Measurements from ENCODE around the gene IDUA. TPM values are rescaled to one million over a fixed set of nuclear protein-coding genes. Genes with fewer than 3 reads are reported as not detected.

Gene IDUA
- total RNA-seq, 1 donor from 2014 or later, result 14.9 TPM

GRCh38 chr4:1019320-1019719 is 32.5 kb downstream of the IDUA start:
- H3K27me3 Mint-ChIP-seq (ENCODE audit: unreplicated experiment), result peaks cover 1% of the 10 kb centered on the region
- TF ChIP-seq CTCF (IDR thresholded peaks at IDR 0.05; ENCODE audit: unreplicated experiment), result no peak
- no peak overlapping the region for H3K4me3 Mint-ChIP-seq (ENCODE audit: unreplicated experiment)
- no peak overlapping the region for H3K27ac Mint-ChIP-seq (ENCODE audit: unreplicated experiment)
- no peak for DNase-seq (ENCODE audit: low spot score)
- no peaks in the 10 kb centered on the region for H3K4me1 Mint-ChIP-seq (ENCODE audit: unreplicated experiment)
- H3K36me3 Mint-ChIP-seq (ENCODE audit: low read depth, unreplicated experiment), result no peaks in the 10 kb centered on the region
- no peaks in the 10 kb centered on the region for H3K9me3 Mint-ChIP-seq (ENCODE audit: unreplicated experiment)

- no peak for DNase-seq (ENCODE audit: low spot score)
- no peak overlapping the region for H3K27ac Mint-ChIP-seq (ENCODE audit: unreplicated experiment)
- H3K36me3 Mint-ChIP-seq (ENCODE audit: low read depth, unreplicated experiment), result no peaks in the 10 kb centered on the region
- H3K9me3 Mint-ChIP-seq (ENCODE audit: unreplicated experiment), result no peaks in the 10 kb centered on the region
- H3K4me3 Mint-ChIP-seq (ENCODE audit: unreplicated experiment), result no peak overlapping the region
- no peak for TF ChIP-seq CTCF (IDR thresholded peaks at IDR 0.05; ENCODE audit: unreplicated experiment)
- no peaks in the 10 kb centered on the region for H3K4me1 Mint-ChIP-seq (ENCODE audit: unreplicated experiment)
- peaks cover 1% of the 10 kb centered on the region for H3K27me3 Mint-ChIP-seq (ENCODE audit: unreplicated experiment)
These were observed 33.1 kb downstream of the IDUA start for GRCh38 chr4:1019729-1020470.

- Mint-ChIP-seq H3K4me3 (ENCODE audit: unreplicated experiment) (no peak overlapping the region), H3K9me3 (ENCODE audit: unreplicated experiment) (no peaks in the 10 kb centered on the region), H3K4me1 (ENCODE audit: unreplicated experiment) (no peaks in the 10 kb centered on the region), H3K27me3 (ENCODE audit: unreplicated experiment) (peaks cover 10% of the 10 kb centered on the region), H3K27ac (ENCODE audit: unreplicated experiment) (no peak overlapping the region), H3K36me3 (ENCODE audit: low read depth, unreplicated experiment) (peaks cover 3% of the 10 kb centered on the region)
- DNase-seq (ENCODE audit: low spot score), result no peak
- no peak for TF ChIP-seq CTCF (IDR thresholded peaks at IDR 0.05; ENCODE audit: unreplicated experiment)
These were observed 34.7 kb downstream of the IDUA start for GRCh38 chr4:1021386-1022050.

GRCh38 chr4:1022051-1022738 is 35.4 kb downstream of the IDUA start:
- Mint-ChIP-seq H3K27ac (ENCODE audit: unreplicated experiment) (no peak overlapping the region), H3K9me3 (ENCODE audit: unreplicated experiment) (no peaks in the 10 kb centered on the region), H3K4me1 (ENCODE audit: unreplicated experiment) (no peaks in the 10 kb centered on the region), H3K36me3 (ENCODE audit: low read depth, unreplicated experiment) (peaks cover 3% of the 10 kb centered on the region), H3K4me3 (ENCODE audit: unreplicated experiment) (no peak overlapping the region), H3K27me3 (ENCODE audit: unreplicated experiment) (peaks cover 10% of the 10 kb centered on the region)
- no peak for TF ChIP-seq CTCF (IDR thresholded peaks at IDR 0.05; ENCODE audit: unreplicated experiment)
- no peak for DNase-seq (ENCODE audit: low spot score)

GRCh38 chr4:1022739-1023066 is 35.9 kb downstream of the IDUA start:
- no peak for TF ChIP-seq CTCF (IDR thresholded peaks at IDR 0.05; ENCODE audit: unreplicated experiment)
- Mint-ChIP-seq H3K4me3 (ENCODE audit: unreplicated experiment) (no peak overlapping the region), H3K36me3 (ENCODE audit: low read depth, unreplicated experiment) (peaks cover 3% of the 10 kb centered on the region), H3K4me1 (ENCODE audit: unreplicated experiment) (no peaks in the 10 kb centered on the region), H3K9me3 (ENCODE audit: unreplicated experiment) (no peaks in the 10 kb centered on the region), H3K27me3 (ENCODE audit: unreplicated experiment) (peaks cover 11% of the 10 kb centered on the region), H3K27ac (ENCODE audit: unreplicated experiment) (no peak overlapping the region)
- DNase-seq (ENCODE audit: low spot score), result no peak
